ENCODE measurements around the gene DNAH9.
"Not testable (repeated sequence)": the region's sequence is repeated elsewhere in the genome, so short reads cannot be mapped to it uniquely, and the experiment has no call there.

DNAH9 gene

GRCh38 chr17:11969565-11969964 is 371.3 kb downstream of the DNAH9 start:
- Histone ChIP-seq H3K9me3 (ENCODE audit: control insufficient read depth, insufficient read depth, low read length) (0 out of 2 replicates have a peak, but pooled peaks cover 4% of the 10 kb centered on the region), H3K4me3 (ENCODE audit: low read length) (no peak overlapping the region), H3K9me2 (replicated peaks; ENCODE audit: control insufficient read depth, low read length) (no peaks in the 10 kb centered on the region), H3K4me2 (ENCODE audit: low read length) (no peak overlapping the region), H3K79me2 (ENCODE audit: control insufficient read depth, low read length) (no peaks in the 10 kb centered on the region), H3K27me3 (ENCODE audit: control insufficient read depth, low read length) (no peaks in the 10 kb centered on the region), H3F3A (ENCODE audit: control insufficient read depth, insufficient read depth) (no peaks in the 10 kb centered on the region), H3K4me1 (ENCODE audit: control insufficient read depth, low read length) (no peaks in the 10 kb centered on the region), H3K36me3 (ENCODE audit: control insufficient read depth, low read length) (no peaks in the 10 kb centered on the region), H3K27ac (ENCODE audit: low read depth, low read length) (no peak overlapping the region), H4K20me1 (ENCODE audit: control insufficient read depth, insufficient read depth, low read depth, low read length) (no peaks in the 10 kb centered on the region)
- TF ChIP-seq CTCF (IDR thresholded peaks at IDR 0.05; ENCODE audit: low read depth, low read length, poor library complexity, severe bottlenecking) (no peak), EZH2phosphoT487 (IDR thresholded peaks at IDR 0.05; ENCODE audit: borderline replicate concordance, low read length) (no peak)

DNA sequence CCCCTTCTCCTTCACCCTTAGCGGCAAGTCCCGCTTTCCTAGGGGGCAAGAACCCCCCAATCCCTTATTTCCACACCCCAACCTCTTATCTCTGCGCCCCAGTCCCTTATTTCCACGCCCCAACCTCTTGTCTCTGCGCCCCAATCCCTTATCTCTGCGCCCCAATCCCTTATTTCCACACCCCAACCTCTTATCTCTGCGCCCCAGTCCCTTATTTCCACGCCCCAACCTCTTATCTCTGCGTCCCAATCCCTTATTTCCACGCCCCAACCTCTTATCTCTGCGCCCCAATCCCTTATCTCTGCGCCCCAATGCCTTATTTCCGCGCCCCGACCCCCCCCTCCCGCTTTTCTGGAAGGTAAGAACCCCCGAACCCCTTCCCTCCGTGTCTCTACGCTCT is 374.5 kb downstream of the DNAH9 start:
- H3K79me2 ChIP-seq (ENCODE audit: control insufficient read depth, low read length); H3K4me3 ChIP-seq (ENCODE audit: low read length); H3K36me3 ChIP-seq (ENCODE audit: control insufficient read depth, low read length); H3K4me2 ChIP-seq (ENCODE audit: low read length); H3K27me3 ChIP-seq (ENCODE audit: control insufficient read depth, low read length); H3K27ac ChIP-seq (ENCODE audit: low read depth, low read length); H4K20me1 ChIP-seq (ENCODE audit: control insufficient read depth, insufficient read depth, low read depth, low read length); H3K9me2 ChIP-seq (replicated peaks; ENCODE audit: control insufficient read depth, low read length); H3K9me3 ChIP-seq (ENCODE audit: control insufficient read depth, insufficient read depth, low read length); H3K4me1 ChIP-seq (ENCODE audit: control insufficient read depth, low read length); H3F3A ChIP-seq (ENCODE audit: control insufficient read depth, insufficient read depth): not testable (repeated sequence)

DNA sequence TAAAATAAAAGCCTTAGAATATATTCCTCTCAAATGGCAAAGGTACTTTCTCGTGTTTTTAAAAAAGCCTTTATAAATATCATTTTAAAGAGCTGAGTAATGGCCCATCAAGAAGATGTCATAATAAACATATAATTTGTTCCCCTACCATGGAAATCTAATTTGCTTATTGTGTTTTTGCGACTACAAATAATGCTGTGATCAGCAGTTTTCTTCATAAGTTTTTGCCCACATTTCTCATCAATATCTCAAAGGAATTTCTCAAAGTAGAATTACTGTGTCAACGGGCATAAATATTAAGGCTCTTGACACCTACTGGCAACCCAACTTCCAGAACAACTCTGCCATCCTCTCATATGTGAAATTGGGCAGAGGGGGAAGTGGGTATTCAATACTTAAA is 381.5 kb downstream of the DNAH9 start:
- Histone ChIP-seq H3K4me2 (ENCODE audit: low read length) (no peak overlapping the region), H3K27ac (ENCODE audit: low read depth, low read length) (no peak overlapping the region), H3K9me2 (replicated peaks; ENCODE audit: control insufficient read depth, low read length) (no peaks in the 10 kb centered on the region), H3K27me3 (ENCODE audit: control insufficient read depth, low read length) (no peaks in the 10 kb centered on the region), H3K79me2 (ENCODE audit: control insufficient read depth, low read length) (no peaks in the 10 kb centered on the region), H3K9me3 (ENCODE audit: control insufficient read depth, insufficient read depth, low read length) (no peaks in the 10 kb centered on the region), H3F3A (ENCODE audit: control insufficient read depth, insufficient read depth) (no peaks in the 10 kb centered on the region), H3K4me1 (ENCODE audit: control insufficient read depth, low read length) (no peaks in the 10 kb centered on the region), H3K4me3 (ENCODE audit: low read length) (no peak overlapping the region), H4K20me1 (ENCODE audit: control insufficient read depth, insufficient read depth, low read depth, low read length) (no peaks in the 10 kb centered on the region), H3K36me3 (ENCODE audit: control insufficient read depth, low read length) (peaks cover 37% of the 10 kb centered on the region)
- no peak for TF ChIP-seq EZH2phosphoT487 (IDR thresholded peaks at IDR 0.05; ENCODE audit: borderline replicate concordance, low read length)
- no peak for TF ChIP-seq CTCF (IDR thresholded peaks at IDR 0.05; ENCODE audit: low read depth, low read length, poor library complexity, severe bottlenecking)

DNA sequence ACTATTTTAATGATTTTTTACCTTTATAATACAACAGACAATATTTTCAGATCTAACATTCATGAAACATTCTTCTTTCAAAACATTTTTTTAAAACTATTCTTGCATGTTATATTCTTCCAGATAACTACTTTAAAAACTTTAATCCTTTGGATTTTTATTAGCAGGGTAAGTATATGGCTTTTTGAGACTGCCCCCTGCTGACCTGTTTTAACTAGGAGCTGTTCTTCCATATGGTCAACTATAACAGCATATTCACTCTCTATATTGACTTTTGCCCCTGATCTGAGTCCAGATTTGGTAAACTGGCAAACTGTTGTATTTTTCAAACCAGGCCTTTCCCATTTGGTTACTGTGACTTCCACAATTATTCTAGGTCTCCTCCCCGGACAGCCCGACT is 382.5 kb downstream of the DNAH9 start:
- Histone ChIP-seq H3K4me3 (ENCODE audit: low read length) (no peak overlapping the region), H3K9me2 (replicated peaks; ENCODE audit: control insufficient read depth, low read length) (no peaks in the 10 kb centered on the region), H3K27me3 (ENCODE audit: control insufficient read depth, low read length) (no peaks in the 10 kb centered on the region), H3K27ac (ENCODE audit: low read depth, low read length) (no peak overlapping the region), H3K36me3 (ENCODE audit: control insufficient read depth, low read length) (peaks cover 41% of the 10 kb centered on the region), H3K9me3 (ENCODE audit: control insufficient read depth, insufficient read depth, low read length) (no peaks in the 10 kb centered on the region), H3K79me2 (ENCODE audit: control insufficient read depth, low read length) (no peaks in the 10 kb centered on the region), H4K20me1 (ENCODE audit: control insufficient read depth, insufficient read depth, low read depth, low read length) (no peaks in the 10 kb centered on the region), H3K4me1 (ENCODE audit: control insufficient read depth, low read length) (no peaks in the 10 kb centered on the region), H3K4me2 (ENCODE audit: low read length) (no peak overlapping the region), H3F3A (ENCODE audit: control insufficient read depth, insufficient read depth) (no peaks in the 10 kb centered on the region)
- no peak for TF ChIP-seq EZH2phosphoT487 (IDR thresholded peaks at IDR 0.05; ENCODE audit: borderline replicate concordance, low read length)
- peak; percentile 39 for TF ChIP-seq CTCF (IDR thresholded peaks at IDR 0.05; ENCODE audit: low read depth, low read length, poor library complexity, severe bottlenecking)

All from DOHH2 (cell line).